HK-2 (cell line): ENCODE data around the gene HNRNPUL1.

Experiments
- DNase-seq: peaks from one replicate; pipeline ENCODE4 v3.0.0-alpha.2; 2018; ENCODE audit not compliant: unreplicated experiment

HNRNPUL1 gene

DNA sequence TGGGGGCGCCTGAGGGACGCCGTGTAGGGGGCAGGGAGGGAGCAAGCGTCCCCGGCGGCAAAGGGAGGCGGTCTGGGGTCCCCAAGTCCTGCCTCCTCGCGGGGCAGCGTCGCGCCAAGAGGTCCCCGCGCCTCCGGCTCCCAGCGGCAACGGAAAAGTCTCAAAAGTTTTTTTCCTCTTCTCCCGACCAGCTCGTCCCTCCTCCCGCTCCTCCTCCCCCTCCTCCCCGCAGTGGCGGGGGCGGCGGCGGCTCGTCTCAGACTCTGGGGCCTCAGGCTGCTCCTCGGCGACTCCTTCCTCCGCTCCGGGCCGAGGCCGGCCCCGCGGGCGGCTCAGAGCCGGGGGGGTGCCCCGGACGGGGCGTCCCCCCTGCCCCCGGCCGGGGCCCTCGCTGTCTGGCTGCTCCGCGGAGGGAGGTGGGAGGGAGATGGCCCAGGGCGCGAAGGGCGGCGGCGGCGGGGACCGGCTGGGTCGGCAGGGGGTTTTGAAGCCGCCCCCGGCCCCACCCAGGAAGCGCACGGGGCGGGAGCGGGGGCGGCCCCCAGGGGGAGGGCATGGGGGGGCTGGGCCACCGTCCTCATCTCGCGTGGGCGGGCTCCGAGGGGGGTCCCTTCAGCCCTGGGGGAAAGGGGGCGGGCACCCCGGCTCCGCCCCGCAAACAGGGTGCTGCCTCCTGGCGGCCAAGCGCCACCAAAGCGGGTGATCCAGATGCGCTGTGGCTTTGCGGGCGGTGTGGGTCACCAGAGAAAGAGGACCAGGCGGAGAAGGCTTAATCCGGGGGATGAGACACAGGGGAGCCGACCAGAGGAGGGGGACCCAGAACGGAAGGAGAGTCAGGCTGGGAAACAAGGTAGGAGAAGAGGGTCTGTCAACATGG lies 89.5 kb downstream of the HNRNPUL1 start, which contains the start of gene TGFB1:
Gene TGFB1 (minus strand): TSS at position 457 of the 877 bp plus-strand sequence. CDS start 878 bp downstream, outside the sequence.
- DNase-seq: peak; percentile 90

DNA sequence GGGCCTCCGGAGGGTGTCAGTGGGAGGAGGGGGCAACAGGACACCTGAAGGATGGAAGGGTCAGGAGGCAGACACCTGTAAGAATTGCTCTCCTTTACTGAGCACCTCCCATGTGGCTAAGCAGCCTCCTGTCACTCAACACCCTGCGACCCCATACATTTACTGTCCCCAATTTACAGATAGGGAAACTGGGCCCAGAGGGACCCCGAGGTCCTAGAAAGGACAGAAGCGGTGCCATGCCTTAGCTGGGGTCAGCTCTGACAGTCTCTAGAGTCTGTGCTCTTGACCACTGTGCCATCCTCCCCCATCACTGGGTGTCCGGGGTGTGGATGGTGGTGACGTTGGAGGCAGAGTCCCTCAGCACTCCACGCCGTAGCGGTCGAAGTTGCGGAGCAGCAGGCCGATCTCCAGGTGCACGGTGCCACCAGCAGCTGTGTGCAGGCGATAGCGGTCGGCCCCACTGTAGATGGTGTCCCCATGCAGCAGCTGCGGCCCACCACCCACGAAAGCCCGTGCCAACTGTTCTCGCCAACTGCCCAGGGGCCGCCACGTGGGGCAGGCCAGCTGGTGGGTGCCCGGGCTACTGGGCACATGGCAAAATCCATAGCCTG lies 90.3 kb downstream of the HNRNPUL1 start:
- DNase-seq: no peak

DNA sequence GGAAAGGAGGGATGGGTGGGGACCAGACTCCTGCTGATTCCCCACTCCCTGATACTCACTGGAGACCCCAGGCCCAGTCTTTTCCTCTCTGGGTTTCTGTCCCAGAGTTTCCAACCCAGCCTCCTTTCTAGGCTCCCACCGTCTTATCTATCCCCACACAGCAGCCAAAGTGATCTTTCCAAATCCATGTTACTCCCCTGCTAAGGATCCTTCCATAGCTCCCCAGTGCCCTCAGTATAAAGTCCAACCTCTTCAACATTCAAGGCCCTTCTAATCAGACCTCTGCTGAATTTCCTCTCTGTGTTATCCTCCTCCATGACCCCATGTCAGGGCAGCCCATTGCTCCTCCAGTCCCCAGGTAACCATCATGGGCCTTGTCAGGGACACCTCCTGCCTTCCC lies 90.9 kb downstream of the HNRNPUL1 start:
- no peak for DNase-seq

DNA sequence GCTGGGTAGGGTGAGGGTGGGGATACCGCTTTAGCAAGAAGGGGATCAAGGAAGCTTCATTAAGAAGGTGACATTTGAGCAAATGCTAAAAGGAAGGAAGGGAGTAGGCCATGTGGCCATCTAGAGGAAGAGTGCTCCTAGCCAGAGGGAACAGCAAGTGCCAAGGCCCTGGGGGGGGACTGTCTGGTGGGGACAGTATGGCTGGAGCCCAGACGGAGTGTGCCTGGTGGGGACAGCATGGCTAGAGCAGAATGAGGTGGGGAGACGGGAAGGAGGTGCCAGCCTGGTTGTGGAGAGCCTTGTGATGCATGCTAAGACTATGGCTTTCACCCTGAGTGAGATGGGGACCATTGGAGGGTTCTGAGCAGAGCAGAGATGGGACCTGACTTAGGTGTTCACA lies 91.6 kb downstream of the HNRNPUL1 start:
- DNase-seq: no peak

DNA sequence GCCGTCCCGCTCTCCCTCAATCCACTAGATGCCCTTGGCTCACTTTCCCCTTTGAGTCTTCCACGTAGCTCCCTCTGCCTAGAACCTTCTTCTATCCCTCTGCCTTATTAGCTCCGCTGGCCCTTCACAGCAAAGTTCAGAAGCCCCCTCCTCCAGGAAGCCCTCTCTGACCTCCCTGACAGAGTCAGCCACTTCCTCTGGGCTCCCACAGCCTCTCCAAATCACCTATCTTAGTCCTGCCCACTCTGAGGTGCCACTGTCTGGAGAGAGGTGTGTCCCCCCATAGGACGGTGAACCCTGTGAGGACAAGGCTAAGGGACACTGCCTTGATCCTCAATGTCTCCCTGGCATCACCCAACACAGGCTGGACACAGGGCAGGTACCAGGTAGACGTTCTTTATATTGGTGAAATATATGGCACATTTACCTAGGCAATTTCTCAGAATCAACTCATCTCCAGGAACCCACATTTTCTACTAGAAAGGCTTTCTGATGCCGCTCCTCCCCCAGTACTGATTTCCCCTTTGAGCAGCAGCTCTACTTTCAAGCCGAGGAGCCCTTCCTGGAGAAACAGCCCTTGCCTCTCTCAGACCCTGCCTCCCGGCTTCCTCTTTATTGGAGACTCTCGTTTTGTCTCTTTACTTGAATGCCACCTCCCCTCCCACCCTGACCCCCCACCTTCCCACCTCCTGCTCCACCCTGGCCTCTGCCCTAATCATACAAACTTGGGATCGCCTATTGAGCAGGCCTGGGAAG lies 93.0 kb downstream of the HNRNPUL1 start:
- no peak for DNase-seq
